Adrenal gland (tissue), 12 donors: ENCODE measurements around the gene KCNMA1. TPM values are rescaled to one million over a fixed set of nuclear protein-coding genes. Genes with fewer than 3 reads are reported as not detected.
A peak's percentile ranks its signal among the peaks of the same experiment; 100 is the strongest.

Source experiments
- DNase-seq, 7 donors: peaks; one replicate each; pipeline ENCODE4 v3.0.0-alpha.2; 2019 to 2020
- H3K27ac ChIP-seq, 5 donors: fragments of 200-600 bp; sonication (generic) in 4 of 5; 1 replicate in 3 of 5; 2 replicates in 2 of 5; pipeline versions ENCODE4 v1.5.1 to v1.8.0; 2016 to 2020; ENCODE audit warnings: mild to moderate bottlenecking in 1 of 5
- H3K27me3 ChIP-seq: fragments of 200-600 bp; 2 replicates; pipeline ENCODE4 v1.8.0; 2021
- H3K36me3 ChIP-seq, 2 donors: fragments of 200-600 bp; replicated peaks in 1 of 2; 1 replicate in 1 of 2; 2 replicates in 1 of 2; pipeline versions ENCODE4 v1.5.1 to v1.8.0; 2018 to 2022
- H3K4me1 ChIP-seq, 2 donors: fragments of 200-600 bp; replicated peaks in 1 of 2; 1 replicate in 1 of 2; 2 replicates in 1 of 2; pipeline versions ENCODE4 v1.5.1 to v1.8.0; 2018 to 2021
- H3K4me3 ChIP-seq, 4 donors: fragments of 200-600 bp; sonication (generic) in 3 of 4; one replicate each; pipeline ENCODE4 v1.5.1; 2016 to 2018
- H3K9me3 ChIP-seq, 3 donors: fragments of 200-600 bp; sonication (generic) in 1 of 3; replicated peaks in 1 of 3; 1 replicate in 2 of 3; 2 replicates in 1 of 3; pipeline versions ENCODE4 v1.5.1 to v1.8.0; 2016 to 2021
- CTCF ChIP-seq, 6 experiments: fragments of 450-650 bp in 4 of 6; fragments of 200-600 bp in 2 of 6; sonication (generic) in 1 of 6; IDR thresholded peaks; 1 replicate in 5 of 6; 2 replicates in 1 of 6; pipeline versions ENCODE4 v1.5.1 to v1.8.0; 2016 to 2021; ENCODE audit warnings: antibody characterized with exemption in 6 of 6, mild to moderate bottlenecking in 2 of 6, moderate library complexity in 1 of 6
- POLR2A ChIP-seq, 2 donors: fragments of 450-650 bp; IDR thresholded peaks; one replicate each; pipeline ENCODE4 v1.6.1; 2017; ENCODE audit warnings: antibody characterized with exemption in 2 of 2, mild to moderate bottlenecking in 2 of 2, moderate library complexity in 1 of 2
- WGBS, 4 donors: extraction: QIAGEN DNeasy Blood & Tissue Kit in 2 of 4; methylation state at CpG; one replicate each; pipeline versions ENCODE4 v1.1.5 to v1.1.7; 2013 to 2017; 5-methylcytosine and 5-hydroxymethylcytosine counted together
- intact Hi-C, 2 donors: fragments of 100-400 bp; cut with DNase I; formaldehyde crosslinking; loops; one replicate each; pipeline versions ENCODE4 v1.14.1 to v1.15.0; 2022 to 2023
- polyA plus RNA-seq, 3 donors: library from polyadenylated mRNA; stranded (reverse); fragments of 200-250 nt in 2 of 3; fragments of 350-450 nt in 1 of 3; fragmentation: Illumina TruSeq in 1 of 3; extraction: RNeasy Lipid Tissue Mini Kit (QIAGEN cat#74804) in 1 of 3; gene quantifications; one replicate each; pipeline ENCODE4 v1.2.3, GENCODE V29; 2013 to 2014
- total RNA-seq, 9 donors: library from RNA; depleted of rRNA in 4 of 9; stranded (reverse); fragments of >200 nt in 4 of 9; fragments of 120-200 nt in 1 of 9; fragmentation: NEBNext Ultra II Directional in 1 of 9; extraction: Animal tissue kit (Norgen Biotek cat#: 25700) in 1 of 9; gene quantifications; one replicate each; pipeline versions ENCODE4 v1.1.0 to v1.2.4, GENCODE V29; 2013 to 2023
- donor health status: healthy with polysubstance abuse.
- donor health status: Bipolar disorder and iron deficiency.
- donor health status: DM: yes; HTN: yes; CAD: no.
- donor health status: DM: no; HTN: no; CAD: no.
- donor health status: DM: no; HTN: no; CAD: no.
- donor health status: DM: yes; HTN: yes; CAD: no.

Gene KCNMA1
- total and polyA plus RNA-seq, 12 donors = 6.4 to 37.7 (median 13.4) TPM

- no peaks in the 10 kb centered on the region for H3K9me3 ChIP-seq
- no peak for DNase-seq
- no peaks in the 10 kb centered on the region for H3K36me3 ChIP-seq
- TF ChIP-seq CTCF (IDR thresholded peaks at IDR 0.05) = no peak
- TF ChIP-seq POLR2A (IDR thresholded peaks at IDR 0.05) = no peak
- H3K27me3 ChIP-seq = no peaks in the 10 kb centered on the region
- intact Hi-C loops = no loop called here
- H3K27ac ChIP-seq = no peak overlapping the region
- H3K4me3 ChIP-seq = no peak overlapping the region
- H3K4me1 ChIP-seq = no peaks in the 10 kb centered on the region
These were observed 754.8 kb downstream of the KCNMA1 start for GRCh38 chr10:76882796-76883195.

- WGBS, 4 donors = 64 to 80% (median 73%) methylated on average over 6 of the region's 6 CpGs
- intact Hi-C loops = no loop called here
- no peaks in the 10 kb centered on the region for H3K27me3 ChIP-seq
- H3K27ac ChIP-seq = no peak overlapping the region
- no peak overlapping the region for H3K4me3 ChIP-seq
- H3K36me3 ChIP-seq = no peaks in the 10 kb centered on the region
- H3K9me3 ChIP-seq = no peaks in the 10 kb centered on the region
- H3K4me1 ChIP-seq = no peaks in the 10 kb centered on the region
- peak in 1 of 7 donors; percentile 13 for DNase-seq
- no peak for TF ChIP-seq POLR2A (IDR thresholded peaks at IDR 0.05)
These were observed 755.4 kb downstream of the KCNMA1 start for GRCh38 chr10:76882245-76882644.

- no peaks in the 10 kb centered on the region for H3K27me3 ChIP-seq
- no peaks in the 10 kb centered on the region for H3K4me1 ChIP-seq
- H3K36me3 ChIP-seq = no peaks in the 10 kb centered on the region
- WGBS, 4 donors = 80 to 92% (median 84%) methylated on average over 3 of the region's 3 CpGs
- no peaks in the 10 kb centered on the region for H3K9me3 ChIP-seq
- no peak for DNase-seq
- intact Hi-C loops = no loop called here
- H3K27ac ChIP-seq = no peak overlapping the region
- no peak overlapping the region for H3K4me3 ChIP-seq
- no peak for TF ChIP-seq CTCF (IDR thresholded peaks at IDR 0.05)
- TF ChIP-seq POLR2A (IDR thresholded peaks at IDR 0.05) = no peak
These were observed 756.0 kb downstream of the KCNMA1 start for GRCh38 chr10:76881477-76882220.

GRCh38 chr10:76880931-76881330 is 756.7 kb downstream of the KCNMA1 start:
- intact Hi-C loops = no loop called here
- no peaks in the 10 kb centered on the region for H3K27me3 ChIP-seq
- DNase-seq = no peak
- no peak overlapping the region for H3K27ac ChIP-seq
- H3K36me3 ChIP-seq = no peaks in the 10 kb centered on the region
- no peak overlapping the region for H3K4me3 ChIP-seq
- TF ChIP-seq POLR2A (IDR thresholded peaks at IDR 0.05) (no peak), CTCF (IDR thresholded peaks at IDR 0.05) (no peak)
- no peaks in the 10 kb centered on the region for H3K4me1 ChIP-seq
- H3K9me3 ChIP-seq = no peaks in the 10 kb centered on the region
- 78 to 93% (median 89%) methylated on average over 4 of the region's 4 CpGs for WGBS, 4 donors
